GM23338 (cell line): Measurements from ENCODE around the gene IMPACT. TPM values are rescaled to one million over a fixed set of nuclear protein-coding genes. Genes with fewer than 3 reads are reported as not detected.

Experiments used
- ATAC-seq: fragments of 200-7000 bp; cut with Tn5 transposase; 3 replicates; pipeline ENCODE4 v1.9.1; 2020
- DNase-seq: peaks from one replicate; pipeline ENCODE4 v3.0.0-alpha.2; 2015; ENCODE audit warnings: low spot score
- H2AFZ ChIP-seq: fragments of 200-600 bp; sonication (generic); 2 replicates; pipeline ENCODE4 v1.8.0; 2016; ENCODE audit warnings: antibody characterized with exemption, mild to moderate bottlenecking, moderate library complexity
- H3F3A ChIP-seq: fragments of 200-600 bp; sonication (generic); replicated peaks from 2 replicates; pipeline ENCODE4 v1.8.0; 2017; ENCODE audit warnings: antibody characterized with exemption, mixed run types, low read depth
- H3K27ac ChIP-seq: fragments of 200-600 bp; sonication (generic); 2 replicates; pipeline ENCODE4 v1.6.1; 2016; ENCODE audit warnings: low read depth
- H3K27me3 ChIP-seq: fragments of 200-600 bp; sonication (generic); 2 replicates; pipeline ENCODE4 v1.8.0; 2016; ENCODE audit warnings: mild to moderate bottlenecking, mixed run types, moderate library complexity; ENCODE audit not compliant: insufficient read depth
- H3K36me3 ChIP-seq: fragments of 200-600 bp; sonication (generic); 2 replicates; pipeline ENCODE4 v1.8.0; 2016; ENCODE audit warnings: mild to moderate bottlenecking; ENCODE audit not compliant: insufficient read depth
- H3K4me1 ChIP-seq: fragments of 200-600 bp; sonication (generic); 2 replicates; pipeline ENCODE4 v1.8.0; 2016; ENCODE audit warnings: mild to moderate bottlenecking, moderate library complexity; ENCODE audit not compliant: insufficient read depth
- H3K4me2 ChIP-seq: fragments of 200-600 bp; sonication (generic); 2 replicates; pipeline ENCODE4 v1.7.1; 2017; ENCODE audit warnings: mixed run types
- H3K4me3 ChIP-seq: fragments of 200-600 bp; sonication (generic); 2 replicates; pipeline ENCODE4 v1.6.1; 2016; ENCODE audit warnings: mixed run types
- H3K79me2 ChIP-seq: fragments of 200-600 bp; sonication (generic); replicated peaks from 2 replicates; pipeline ENCODE4 v1.8.0; 2017; ENCODE audit warnings: mild to moderate bottlenecking; ENCODE audit not compliant: insufficient read depth
- H3K9me2 ChIP-seq: fragments of 200-600 bp; sonication (generic); 2 replicates; pipeline ENCODE4 v1.8.0; 2017; ENCODE audit not compliant: insufficient read depth
- H4K20me1 ChIP-seq: fragments of 200-600 bp; sonication (generic); replicated peaks from 2 replicates; pipeline ENCODE4 v1.8.0; 2017; ENCODE audit warnings: mild to moderate bottlenecking; ENCODE audit not compliant: insufficient read depth
- H3K27ac Mint-ChIP-seq: 2 replicates; pipeline ENCODE4 v1.8.0; 2020; ENCODE audit warnings: inconsistent platforms, mild to moderate bottlenecking, moderate library complexity, mixed read lengths
- H3K27me3 Mint-ChIP-seq: 3 replicates; pipeline ENCODE4 v1.8.0; 2022; ENCODE audit warnings: low read depth, mild to moderate bottlenecking, moderate library complexity, mixed read lengths, inconsistent platforms; ENCODE audit not compliant: insufficient read depth, poor library complexity
- H3K36me3 Mint-ChIP-seq: 3 replicates; pipeline ENCODE4 v1.8.0; 2021; ENCODE audit warnings: low read depth, mild to moderate bottlenecking, inconsistent platforms, moderate library complexity, mixed read lengths
- H3K4me1 Mint-ChIP-seq: 3 replicates; pipeline ENCODE4 v1.8.0; 2020; ENCODE audit warnings: mild to moderate bottlenecking, inconsistent platforms, mixed read lengths
- H3K4me3 Mint-ChIP-seq: 3 replicates; pipeline ENCODE4 v1.8.0; 2021; ENCODE audit warnings: moderate library complexity, mild to moderate bottlenecking, inconsistent platforms, mixed read lengths
- H3K9me3 Mint-ChIP-seq: 3 replicates; pipeline ENCODE4 v1.8.0; 2020; ENCODE audit warnings: moderate library complexity, mild to moderate bottlenecking, inconsistent platforms, mixed read lengths
- CREB1 ChIP-seq: fragments of 250-450 bp; sonication (Bioruptor Pico); IDR thresholded peaks from 2 replicates; pipeline ENCODE4 v1.5.0; 2020; ENCODE audit warnings: low read depth, mild to moderate bottlenecking, moderate library complexity
- EZH2phosphoT487 ChIP-seq: fragments of 200-600 bp; sonication (generic); IDR thresholded peaks from one replicate; pipeline ENCODE4 v1.8.1; 2018; ENCODE audit warnings: antibody characterized with exemption; ENCODE audit not compliant: unreplicated experiment
- NANOG ChIP-seq: IDR thresholded peaks from 2 replicates; pipeline ENCODE4 v1.6.1; 2016; ENCODE audit warnings: antibody characterized with exemption, borderline replicate concordance
- POLR2AphosphoS5 ChIP-seq: IDR thresholded peaks from 2 replicates; pipeline ENCODE4 v1.6.1; 2016; ENCODE audit warnings: antibody characterized with exemption, low read depth
- STAT1 ChIP-seq: IDR thresholded peaks from one replicate; pipeline ENCODE4 v1.6.1; 2016; ENCODE audit warnings: antibody characterized with exemption; ENCODE audit not compliant: unreplicated experiment
- ZNF114 ChIP-seq: fragments of 250-450 bp; sonication (Bioruptor Pico); IDR thresholded peaks from 2 replicates; pipeline ENCODE4 v1.5.0; 2020; ENCODE audit warnings: mild to moderate bottlenecking, moderate library complexity
- ZNF331 ChIP-seq: fragments of 250-450 bp; sonication (Bioruptor Pico); IDR thresholded peaks from 2 replicates; pipeline ENCODE4 v1.5.0; 2020; ENCODE audit warnings: low read depth, mild to moderate bottlenecking, moderate library complexity
- polyA plus RNA-seq: library from polyadenylated mRNA; unstranded; fragments of >200 nt; fragmentation: Nextera tagmentation; extraction: Ambion mirVana; gene quantifications from 2 replicates; pipeline ENCODE4 v1.2.1, GENCODE V29; 2016
- total RNA-seq: library from RNA; depleted of rRNA; stranded (reverse); fragments of >200 nt; shearing (Covaris generic); gene quantifications from 2 replicates; pipeline ENCODE4 v1.2.3, GENCODE V29; 2014
- TF ChIP-seq, protein P1 (sequence below): IDR thresholded peaks from 2 replicates; pipeline ENCODE4 v1.6.1; 2016; ENCODE audit warnings: antibody characterized with exemption
- TF ChIP-seq, protein P2 (sequence below): fragments of 250-450 bp; sonication (Bioruptor Pico); IDR thresholded peaks from 2 replicates; pipeline ENCODE4 v1.5.0; 2020; ENCODE audit warnings: mild to moderate bottlenecking, moderate library complexity
- TF ChIP-seq, protein P3 (sequence below): IDR thresholded peaks from one replicate; pipeline ENCODE4 v1.6.1; 2018; ENCODE audit warnings: antibody characterized with exemption; ENCODE audit not compliant: unreplicated experiment
- TF ChIP-seq, protein P4 (sequence below), 2 experiments: fragments of 200-600 bp in 1 of 2; sonication (generic) in 1 of 2; conservative IDR thresholded peaks; 2 replicates each; pipeline versions ENCODE4 v1.5.1 to v1.6.1; 2016 to 2017; ENCODE audit warnings: antibody characterized with exemption in 2 of 2, low read depth in 2 of 2, mild to moderate bottlenecking in 2 of 2, moderate library complexity in 1 of 2

IMPACT gene
- total and polyA plus RNA-seq, 2 experiments from 2014 or later: 42.1 to 47.6 TPM

DNA sequence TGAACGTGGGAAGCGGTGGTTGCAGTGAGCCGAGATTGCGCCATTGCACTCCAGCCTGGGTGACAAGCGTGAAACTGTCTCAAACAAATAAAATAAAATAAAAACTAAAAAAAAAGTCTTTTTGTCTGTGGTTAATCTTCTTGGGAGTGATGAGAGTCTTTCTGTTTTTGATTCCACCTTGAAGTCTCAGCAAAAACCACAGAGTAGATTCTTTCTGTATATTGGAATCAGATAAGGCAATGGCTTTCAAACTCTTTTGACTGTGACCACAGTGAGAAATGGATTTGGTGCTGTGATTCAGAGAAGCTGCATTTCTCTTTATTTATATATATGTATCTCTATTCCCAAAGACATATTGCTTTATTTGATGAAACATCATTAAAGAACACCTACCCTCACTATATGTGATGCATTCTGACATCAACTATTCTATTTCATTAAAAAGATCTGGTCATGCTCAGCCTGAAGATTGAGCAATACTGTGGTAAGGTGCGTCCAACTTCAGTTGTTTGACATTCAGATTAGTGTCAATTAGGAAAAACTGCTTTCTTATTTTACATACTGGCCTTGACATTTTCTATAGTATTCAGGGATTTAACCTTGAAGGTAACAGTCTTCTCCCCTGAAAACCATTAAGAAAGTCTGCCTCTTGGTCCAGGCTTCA is 49.6 kb downstream of the IMPACT start:
- no peaks in the 10 kb centered on the region for H3K9me2 ChIP-seq
- Mint-ChIP-seq H3K4me3 (no peak overlapping the region), H3K4me1 (peaks cover 5% of the 10 kb centered on the region; the same call in 2 of the 3 replicates), H3K27ac (no peak overlapping the region), H3K9me3 (peaks cover 8% of the 10 kb centered on the region), H3K36me3 (0 out of 3 replicates have a peak, but pooled peaks cover 3% of the 10 kb centered on the region), H3K27me3 (no peaks in the 10 kb centered on the region)
- H3K36me3 ChIP-seq: no peaks in the 10 kb centered on the region
- TF ChIP-seq CREB1 (CRISPR knock-in tag): no peak
- TF ChIP-seq NANOG: no peak
- TF ChIP-seq, protein P1, sequence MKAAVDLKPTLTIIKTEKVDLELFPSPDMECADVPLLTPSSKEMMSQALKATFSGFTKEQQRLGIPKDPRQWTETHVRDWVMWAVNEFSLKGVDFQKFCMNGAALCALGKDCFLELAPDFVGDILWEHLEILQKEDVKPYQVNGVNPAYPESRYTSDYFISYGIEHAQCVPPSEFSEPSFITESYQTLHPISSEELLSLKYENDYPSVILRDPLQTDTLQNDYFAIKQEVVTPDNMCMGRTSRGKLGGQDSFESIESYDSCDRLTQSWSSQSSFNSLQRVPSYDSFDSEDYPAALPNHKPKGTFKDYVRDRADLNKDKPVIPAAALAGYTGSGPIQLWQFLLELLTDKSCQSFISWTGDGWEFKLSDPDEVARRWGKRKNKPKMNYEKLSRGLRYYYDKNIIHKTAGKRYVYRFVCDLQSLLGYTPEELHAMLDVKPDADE: no peak
- TF ChIP-seq, protein P2, sequence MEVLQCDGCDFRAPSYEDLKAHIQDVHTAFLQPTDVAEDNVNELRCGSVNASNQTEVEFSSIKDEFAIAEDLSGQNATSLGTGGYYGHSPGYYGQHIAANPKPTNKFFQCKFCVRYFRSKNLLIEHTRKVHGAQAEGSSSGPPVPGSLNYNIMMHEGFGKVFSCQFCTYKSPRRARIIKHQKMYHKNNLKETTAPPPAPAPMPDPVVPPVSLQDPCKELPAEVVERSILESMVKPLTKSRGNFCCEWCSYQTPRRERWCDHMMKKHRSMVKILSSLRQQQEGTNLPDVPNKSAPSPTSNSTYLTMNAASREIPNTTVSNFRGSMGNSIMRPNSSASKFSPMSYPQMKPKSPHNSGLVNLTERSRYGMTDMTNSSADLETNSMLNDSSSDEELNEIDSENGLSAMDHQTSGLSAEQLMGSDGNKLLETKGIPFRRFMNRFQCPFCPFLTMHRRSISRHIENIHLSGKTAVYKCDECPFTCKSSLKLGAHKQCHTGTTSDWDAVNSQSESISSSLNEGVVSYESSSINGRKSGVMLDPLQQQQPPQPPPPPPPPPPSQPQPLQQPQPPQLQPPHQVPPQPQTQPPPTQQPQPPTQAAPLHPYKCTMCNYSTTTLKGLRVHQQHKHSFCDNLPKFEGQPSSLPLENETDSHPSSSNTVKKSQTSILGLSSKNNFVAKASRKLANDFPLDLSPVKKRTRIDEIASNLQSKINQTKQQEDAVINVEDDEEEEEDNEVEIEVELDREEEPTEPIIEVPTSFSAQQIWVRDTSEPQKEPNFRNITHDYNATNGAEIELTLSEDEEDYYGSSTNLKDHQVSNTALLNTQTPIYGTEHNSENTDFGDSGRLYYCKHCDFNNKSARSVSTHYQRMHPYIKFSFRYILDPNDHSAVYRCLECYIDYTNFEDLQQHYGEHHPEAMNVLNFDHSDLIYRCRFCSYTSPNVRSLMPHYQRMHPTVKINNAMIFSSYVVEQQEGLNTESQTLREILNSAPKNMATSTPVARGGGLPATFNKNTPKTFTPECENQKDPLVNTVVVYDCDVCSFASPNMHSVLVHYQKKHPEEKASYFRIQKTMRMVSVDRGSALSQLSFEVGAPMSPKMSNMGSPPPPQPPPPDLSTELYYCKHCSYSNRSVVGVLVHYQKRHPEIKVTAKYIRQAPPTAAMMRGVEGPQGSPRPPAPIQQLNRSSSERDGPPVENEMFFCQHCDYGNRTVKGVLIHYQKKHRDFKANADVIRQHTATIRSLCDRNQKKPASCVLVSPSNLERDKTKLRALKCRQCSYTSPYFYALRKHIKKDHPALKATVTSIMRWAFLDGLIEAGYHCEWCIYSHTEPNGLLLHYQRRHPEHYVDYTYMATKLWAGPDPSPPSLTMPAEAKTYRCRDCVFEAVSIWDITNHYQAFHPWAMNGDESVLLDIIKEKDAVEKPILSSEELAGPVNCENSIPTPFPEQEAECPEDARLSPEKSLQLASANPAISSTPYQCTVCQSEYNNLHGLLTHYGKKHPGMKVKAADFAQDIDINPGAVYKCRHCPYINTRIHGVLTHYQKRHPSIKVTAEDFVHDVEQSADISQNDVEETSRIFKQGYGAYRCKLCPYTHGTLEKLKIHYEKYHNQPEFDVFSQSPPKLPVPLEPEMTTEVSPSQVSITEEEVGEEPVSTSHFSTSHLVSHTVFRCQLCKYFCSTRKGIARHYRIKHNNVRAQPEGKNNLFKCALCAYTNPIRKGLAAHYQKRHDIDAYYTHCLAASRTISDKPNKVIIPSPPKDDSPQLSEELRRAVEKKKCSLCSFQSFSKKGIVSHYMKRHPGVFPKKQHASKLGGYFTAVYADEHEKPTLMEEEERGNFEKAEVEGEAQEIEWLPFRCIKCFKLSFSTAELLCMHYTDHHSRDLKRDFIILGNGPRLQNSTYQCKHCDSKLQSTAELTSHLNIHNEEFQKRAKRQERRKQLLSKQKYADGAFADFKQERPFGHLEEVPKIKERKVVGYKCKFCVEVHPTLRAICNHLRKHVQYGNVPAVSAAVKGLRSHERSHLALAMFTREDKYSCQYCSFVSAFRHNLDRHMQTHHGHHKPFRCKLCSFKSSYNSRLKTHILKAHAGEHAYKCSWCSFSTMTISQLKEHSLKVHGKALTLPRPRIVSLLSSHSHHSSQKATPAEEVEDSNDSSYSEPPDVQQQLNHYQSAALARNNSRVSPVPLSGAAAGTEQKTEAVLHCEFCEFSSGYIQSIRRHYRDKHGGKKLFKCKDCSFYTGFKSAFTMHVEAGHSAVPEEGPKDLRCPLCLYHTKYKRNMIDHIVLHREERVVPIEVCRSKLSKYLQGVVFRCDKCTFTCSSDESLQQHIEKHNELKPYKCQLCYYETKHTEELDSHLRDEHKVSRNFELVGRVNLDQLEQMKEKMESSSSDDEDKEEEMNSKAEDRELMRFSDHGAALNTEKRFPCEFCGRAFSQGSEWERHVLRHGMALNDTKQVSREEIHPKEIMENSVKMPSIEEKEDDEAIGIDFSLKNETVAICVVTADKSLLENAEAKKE (CRISPR knock-in tag): no peak
- TF ChIP-seq ZNF331 (CRISPR knock-in tag): no peak
- no peak for TF ChIP-seq STAT1
- no peak for TF ChIP-seq ZNF114 (CRISPR knock-in tag)
- TF ChIP-seq, protein P3, sequence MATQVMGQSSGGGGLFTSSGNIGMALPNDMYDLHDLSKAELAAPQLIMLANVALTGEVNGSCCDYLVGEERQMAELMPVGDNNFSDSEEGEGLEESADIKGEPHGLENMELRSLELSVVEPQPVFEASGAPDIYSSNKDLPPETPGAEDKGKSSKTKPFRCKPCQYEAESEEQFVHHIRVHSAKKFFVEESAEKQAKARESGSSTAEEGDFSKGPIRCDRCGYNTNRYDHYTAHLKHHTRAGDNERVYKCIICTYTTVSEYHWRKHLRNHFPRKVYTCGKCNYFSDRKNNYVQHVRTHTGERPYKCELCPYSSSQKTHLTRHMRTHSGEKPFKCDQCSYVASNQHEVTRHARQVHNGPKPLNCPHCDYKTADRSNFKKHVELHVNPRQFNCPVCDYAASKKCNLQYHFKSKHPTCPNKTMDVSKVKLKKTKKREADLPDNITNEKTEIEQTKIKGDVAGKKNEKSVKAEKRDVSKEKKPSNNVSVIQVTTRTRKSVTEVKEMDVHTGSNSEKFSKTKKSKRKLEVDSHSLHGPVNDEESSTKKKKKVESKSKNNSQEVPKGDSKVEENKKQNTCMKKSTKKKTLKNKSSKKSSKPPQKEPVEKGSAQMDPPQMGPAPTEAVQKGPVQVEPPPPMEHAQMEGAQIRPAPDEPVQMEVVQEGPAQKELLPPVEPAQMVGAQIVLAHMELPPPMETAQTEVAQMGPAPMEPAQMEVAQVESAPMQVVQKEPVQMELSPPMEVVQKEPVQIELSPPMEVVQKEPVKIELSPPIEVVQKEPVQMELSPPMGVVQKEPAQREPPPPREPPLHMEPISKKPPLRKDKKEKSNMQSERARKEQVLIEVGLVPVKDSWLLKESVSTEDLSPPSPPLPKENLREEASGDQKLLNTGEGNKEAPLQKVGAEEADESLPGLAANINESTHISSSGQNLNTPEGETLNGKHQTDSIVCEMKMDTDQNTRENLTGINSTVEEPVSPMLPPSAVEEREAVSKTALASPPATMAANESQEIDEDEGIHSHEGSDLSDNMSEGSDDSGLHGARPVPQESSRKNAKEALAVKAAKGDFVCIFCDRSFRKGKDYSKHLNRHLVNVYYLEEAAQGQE: no peak
- TF ChIP-seq, protein P4, sequence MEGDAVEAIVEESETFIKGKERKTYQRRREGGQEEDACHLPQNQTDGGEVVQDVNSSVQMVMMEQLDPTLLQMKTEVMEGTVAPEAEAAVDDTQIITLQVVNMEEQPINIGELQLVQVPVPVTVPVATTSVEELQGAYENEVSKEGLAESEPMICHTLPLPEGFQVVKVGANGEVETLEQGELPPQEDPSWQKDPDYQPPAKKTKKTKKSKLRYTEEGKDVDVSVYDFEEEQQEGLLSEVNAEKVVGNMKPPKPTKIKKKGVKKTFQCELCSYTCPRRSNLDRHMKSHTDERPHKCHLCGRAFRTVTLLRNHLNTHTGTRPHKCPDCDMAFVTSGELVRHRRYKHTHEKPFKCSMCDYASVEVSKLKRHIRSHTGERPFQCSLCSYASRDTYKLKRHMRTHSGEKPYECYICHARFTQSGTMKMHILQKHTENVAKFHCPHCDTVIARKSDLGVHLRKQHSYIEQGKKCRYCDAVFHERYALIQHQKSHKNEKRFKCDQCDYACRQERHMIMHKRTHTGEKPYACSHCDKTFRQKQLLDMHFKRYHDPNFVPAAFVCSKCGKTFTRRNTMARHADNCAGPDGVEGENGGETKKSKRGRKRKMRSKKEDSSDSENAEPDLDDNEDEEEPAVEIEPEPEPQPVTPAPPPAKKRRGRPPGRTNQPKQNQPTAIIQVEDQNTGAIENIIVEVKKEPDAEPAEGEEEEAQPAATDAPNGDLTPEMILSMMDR (conservative IDR thresholded peaks at IDR 0.05; ENCODE audit: low read depth in 2 of 2): no peak
- no peak for TF ChIP-seq EZH2phosphoT487
- TF ChIP-seq POLR2AphosphoS5: no peak
- no peak overlapping the region for H3K27ac ChIP-seq
- DNase-seq: no peak
- no peak for ATAC-seq
- no peaks in the 10 kb centered on the region for H3K27me3 ChIP-seq
- H3F3A ChIP-seq: no peaks in the 10 kb centered on the region
- H3K4me3 ChIP-seq: no peak overlapping the region
- H3K4me1 ChIP-seq: no peaks in the 10 kb centered on the region
- no peak overlapping the region for H2AFZ ChIP-seq
- no peak overlapping the region for H3K4me2 ChIP-seq
- H4K20me1 ChIP-seq: no peaks in the 10 kb centered on the region
- H3K79me2 ChIP-seq: no peaks in the 10 kb centered on the region
